ENCODE results near the gene CARS2.
"Not testable (repeated sequence)": the region's sequence is repeated elsewhere in the genome, so short reads cannot be mapped to it uniquely, and the experiment has no call there.

CARS2 gene

GRCh38 chr13:110616103-110617101 lies 89.5 kb downstream of the CARS2 start:
- peak; percentile 38 for DNase-seq (ENCODE audit: low read depth)

GRCh38 chr13:110615322-110616102 lies 90.4 kb downstream of the CARS2 start, which contains the start of gene NAXD:
NAXD (plus strand) TSS chr13:110615545; CDS start chr13:110615602, 57 bp downstream.
- DNase-seq (ENCODE audit: low read depth), result peak; percentile 61

GRCh38 chr13:110615005-110615321 lies 91.0 kb downstream of the CARS2 start:
- no peak for DNase-seq (ENCODE audit: low read depth)

GRCh38 chr13:110610955-110611595 lies 94.8 kb downstream of the CARS2 start:
- no peak for DNase-seq (ENCODE audit: low read depth)

GRCh38 chr13:110607675-110608224 lies 98.2 kb downstream of the CARS2 start:
- DNase-seq (ENCODE audit: low read depth), result no peak

- not testable (repeated sequence) for DNase-seq (ENCODE audit: low read depth)
Measured at GRCh38 chr13:110606281-110606680, 99.6 kb downstream of the CARS2 start.

- no peak for DNase-seq (ENCODE audit: low read depth)
Measured at GRCh38 chr13:110605132-110605531, 100.8 kb downstream of the CARS2 start.

GRCh38 chr13:110600980-110601379 lies 104.9 kb downstream of the CARS2 start:
- DNase-seq (ENCODE audit: low read depth), result no peak

GRCh38 chr13:110600261-110600819 lies 105.6 kb downstream of the CARS2 start:
- DNase-seq (ENCODE audit: low read depth), result no peak

GRCh38 chr13:110597041-110597689 lies 108.8 kb downstream of the CARS2 start:
- no peak for DNase-seq (ENCODE audit: low read depth)

GRCh38 chr13:110593430-110594130 lies 112.3 kb downstream of the CARS2 start:
- DNase-seq (ENCODE audit: low read depth), result no peak

GRCh38 chr13:110592665-110593064 lies 113.3 kb downstream of the CARS2 start:
- no peak for DNase-seq (ENCODE audit: low read depth)

Data from stimulated activated CD4-positive, alpha-beta T cell treated with anti-CD3 and anti-CD28 coated beads, Interleukin-2, amount 100 ng/mL, for 4 hours (primary cell).